ENCODE data around the gene UMAD1.

The UMAD1 gene

DNA sequence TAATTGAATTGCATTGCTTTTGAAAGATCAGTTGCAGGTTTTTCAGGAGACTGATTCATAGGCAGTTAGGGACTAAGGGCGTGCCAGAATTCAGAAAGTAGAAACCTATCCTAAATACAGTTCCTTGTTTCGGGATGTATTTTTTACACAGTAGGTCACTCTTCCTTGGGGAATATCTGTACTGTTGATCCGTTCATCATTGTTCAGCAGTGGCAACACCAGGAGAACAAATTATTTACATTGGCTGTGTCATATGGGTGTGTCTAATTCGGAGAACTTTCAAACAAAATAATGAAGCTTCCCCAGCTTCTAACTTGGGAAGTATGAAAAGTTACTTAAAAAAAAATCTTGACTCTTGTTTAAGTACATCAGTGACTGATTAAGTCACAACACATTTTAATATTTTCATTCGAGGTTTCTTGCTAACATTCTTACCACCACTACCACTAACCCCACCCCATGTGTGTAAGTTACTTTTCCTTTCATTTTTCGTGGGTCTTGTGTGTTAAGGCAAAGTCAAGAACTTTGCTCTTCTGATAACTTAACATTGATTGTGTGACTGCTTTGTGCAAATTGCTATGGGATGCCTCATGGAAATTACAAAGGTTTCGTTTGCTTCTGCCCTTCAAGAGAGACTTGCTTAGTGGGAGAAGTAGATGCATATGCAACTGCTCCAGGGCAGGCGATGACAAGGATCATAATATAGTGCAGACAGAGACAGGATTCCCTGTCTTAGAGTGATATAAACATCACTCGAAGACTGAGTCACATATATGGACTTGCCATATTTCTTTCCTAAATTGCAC, 121.6 kb downstream of the UMAD1 start:
- TF ChIP-seq, protein P1, sequence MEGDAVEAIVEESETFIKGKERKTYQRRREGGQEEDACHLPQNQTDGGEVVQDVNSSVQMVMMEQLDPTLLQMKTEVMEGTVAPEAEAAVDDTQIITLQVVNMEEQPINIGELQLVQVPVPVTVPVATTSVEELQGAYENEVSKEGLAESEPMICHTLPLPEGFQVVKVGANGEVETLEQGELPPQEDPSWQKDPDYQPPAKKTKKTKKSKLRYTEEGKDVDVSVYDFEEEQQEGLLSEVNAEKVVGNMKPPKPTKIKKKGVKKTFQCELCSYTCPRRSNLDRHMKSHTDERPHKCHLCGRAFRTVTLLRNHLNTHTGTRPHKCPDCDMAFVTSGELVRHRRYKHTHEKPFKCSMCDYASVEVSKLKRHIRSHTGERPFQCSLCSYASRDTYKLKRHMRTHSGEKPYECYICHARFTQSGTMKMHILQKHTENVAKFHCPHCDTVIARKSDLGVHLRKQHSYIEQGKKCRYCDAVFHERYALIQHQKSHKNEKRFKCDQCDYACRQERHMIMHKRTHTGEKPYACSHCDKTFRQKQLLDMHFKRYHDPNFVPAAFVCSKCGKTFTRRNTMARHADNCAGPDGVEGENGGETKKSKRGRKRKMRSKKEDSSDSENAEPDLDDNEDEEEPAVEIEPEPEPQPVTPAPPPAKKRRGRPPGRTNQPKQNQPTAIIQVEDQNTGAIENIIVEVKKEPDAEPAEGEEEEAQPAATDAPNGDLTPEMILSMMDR (IDR thresholded peaks at IDR 0.05; ENCODE audit: poor library complexity, severe bottlenecking): no peak
- Histone ChIP-seq H3K36me3 (ENCODE audit: low read depth) (no peaks in the 10 kb centered on the region), H3K9me3 (ENCODE audit: severe bottlenecking) (no peaks in the 10 kb centered on the region), H3K4me3 (ENCODE audit: severe bottlenecking) (peak overlapping the region; percentile 32), H3K27ac (ENCODE audit: poor library complexity, severe bottlenecking) (peak overlapping the region; percentile 53), H3K27me3 (ENCODE audit: insufficient read depth, poor library complexity, severe bottlenecking) (no peaks in the 10 kb centered on the region), H3K4me1 (ENCODE audit: insufficient read depth, poor library complexity, severe bottlenecking) (peaks cover 40% of the 10 kb centered on the region)
- ATAC-seq (ENCODE audit: low read depth) (peak; percentile 81), DNase-seq (ENCODE audit: low spot score) (no peak)

DNA sequence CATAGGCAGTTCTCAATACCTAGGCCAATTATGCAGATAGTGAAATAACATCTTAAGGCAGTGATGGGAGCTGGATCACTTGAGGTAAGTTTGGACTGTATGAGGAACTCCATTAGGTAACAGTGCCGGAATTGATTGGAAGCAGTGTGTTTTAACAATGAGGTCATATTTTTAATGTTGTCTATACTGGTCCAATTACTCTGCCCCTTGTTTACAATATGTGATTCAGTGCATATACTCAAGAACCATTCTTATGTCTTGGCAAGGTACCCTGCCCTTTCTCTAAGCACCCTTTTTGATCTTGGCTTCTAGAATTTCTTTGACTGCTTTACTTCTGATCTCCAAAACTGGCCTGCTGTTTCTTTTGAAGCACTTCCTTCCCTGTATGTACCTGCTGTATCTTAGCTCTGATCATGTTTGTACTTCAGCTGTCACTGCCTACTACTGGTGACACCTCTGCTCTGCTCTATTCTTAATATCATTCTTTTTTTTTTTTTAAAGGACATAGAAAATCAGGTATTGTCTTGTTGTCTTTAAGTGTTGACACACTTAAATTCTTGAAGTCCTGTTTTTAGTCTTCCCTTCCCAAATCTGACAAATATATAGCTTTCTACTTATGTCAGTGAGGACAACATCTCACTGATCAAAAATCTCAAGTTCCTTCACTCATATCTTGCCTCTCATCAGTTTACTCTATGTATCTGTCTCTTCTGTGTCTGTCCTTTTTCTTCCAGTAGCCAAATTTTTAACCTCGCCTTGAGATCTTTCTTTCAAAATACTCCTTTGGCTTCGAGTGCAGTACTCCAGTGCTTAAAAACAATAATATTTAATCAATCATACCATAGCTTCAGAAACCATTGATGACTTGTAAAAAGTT, 124.2 kb downstream of the UMAD1 start:
- Histone ChIP-seq H3K4me1 (ENCODE audit: insufficient read depth, poor library complexity, severe bottlenecking) (peaks cover 40% of the 10 kb centered on the region), H3K27me3 (ENCODE audit: insufficient read depth, poor library complexity, severe bottlenecking) (no peaks in the 10 kb centered on the region), H3K27ac (ENCODE audit: poor library complexity, severe bottlenecking) (peak overlapping the region; percentile 53), H3K36me3 (ENCODE audit: low read depth) (no peaks in the 10 kb centered on the region), H3K9me3 (ENCODE audit: severe bottlenecking) (no peaks in the 10 kb centered on the region), H3K4me3 (ENCODE audit: severe bottlenecking) (no peak overlapping the region)
- TF ChIP-seq, protein P1 (IDR thresholded peaks at IDR 0.05; ENCODE audit: poor library complexity, severe bottlenecking): peak; percentile 17
- DNase-seq (ENCODE audit: low spot score) (no peak), ATAC-seq (ENCODE audit: low read depth) (peak; percentile 26; the same call in 1 of the 3 replicates)

DNA sequence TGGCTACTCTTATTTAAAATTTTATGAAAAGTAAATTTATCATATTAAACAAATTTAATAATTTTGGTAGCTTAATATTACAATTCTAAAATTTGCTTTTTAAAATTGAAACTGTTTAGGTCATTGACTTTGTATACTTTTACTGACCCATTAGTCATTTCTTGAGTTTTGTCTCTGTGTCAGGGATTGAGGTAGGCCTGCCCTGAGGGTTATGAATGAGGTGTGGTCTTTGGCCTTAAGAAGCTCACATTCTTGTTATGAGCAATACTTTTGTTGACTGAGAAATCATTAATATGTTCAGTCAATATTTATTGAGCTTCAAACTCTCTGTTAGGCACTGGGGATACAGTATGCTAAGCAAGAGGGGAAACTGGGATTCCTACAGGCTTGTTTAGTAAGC, 124.9 kb downstream of the UMAD1 start:
- Histone ChIP-seq H3K27me3 (ENCODE audit: insufficient read depth, poor library complexity, severe bottlenecking) (no peaks in the 10 kb centered on the region), H3K4me3 (ENCODE audit: severe bottlenecking) (no peak overlapping the region), H3K4me1 (ENCODE audit: insufficient read depth, poor library complexity, severe bottlenecking) (peaks cover 40% of the 10 kb centered on the region), H3K9me3 (ENCODE audit: severe bottlenecking) (no peaks in the 10 kb centered on the region), H3K36me3 (ENCODE audit: low read depth) (no peaks in the 10 kb centered on the region), H3K27ac (ENCODE audit: poor library complexity, severe bottlenecking) (peak overlapping the region; percentile 53)
- DNase-seq (ENCODE audit: low spot score): no peak
- ATAC-seq (ENCODE audit: low read depth): peak; percentile 77
- TF ChIP-seq, protein P1 (IDR thresholded peaks at IDR 0.05; ENCODE audit: poor library complexity, severe bottlenecking): no peak

DNA sequence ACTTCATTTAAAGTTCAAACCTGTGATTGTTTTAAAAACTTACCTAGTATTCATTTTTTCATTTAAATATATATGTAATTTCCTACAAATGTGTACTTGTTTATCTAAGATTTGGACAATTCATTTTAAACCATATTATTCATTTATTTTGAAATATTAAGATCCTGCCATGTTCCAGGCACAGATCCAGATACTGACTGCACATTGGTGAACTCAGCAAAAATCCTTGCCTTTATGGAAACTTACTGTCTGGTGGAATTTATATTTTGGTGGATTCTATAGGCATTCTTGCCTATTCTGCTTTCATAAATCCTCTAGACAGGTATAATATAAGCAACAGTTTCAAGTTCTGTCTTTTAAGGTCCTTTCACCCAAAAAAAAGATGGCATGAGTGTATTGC, 126.1 kb downstream of the UMAD1 start:
- no peak overlapping the region for H3K27ac ChIP-seq (ENCODE audit: poor library complexity, severe bottlenecking)
- TF ChIP-seq, protein P1 (IDR thresholded peaks at IDR 0.05; ENCODE audit: poor library complexity, severe bottlenecking): no peak
- ATAC-seq (ENCODE audit: low read depth): no peak

More for the DNA sequence above, 126.1 kb downstream of the UMAD1 start:
- H3K4me3 ChIP-seq (ENCODE audit: severe bottlenecking): no peak overlapping the region
- H3K4me1 ChIP-seq (ENCODE audit: insufficient read depth, poor library complexity, severe bottlenecking): peaks cover 42% of the 10 kb centered on the region
- DNase-seq (ENCODE audit: low spot score): no peak
- no peaks in the 10 kb centered on the region for H3K27me3 ChIP-seq (ENCODE audit: insufficient read depth, poor library complexity, severe bottlenecking)
- no peaks in the 10 kb centered on the region for H3K36me3 ChIP-seq (ENCODE audit: low read depth)
- no peaks in the 10 kb centered on the region for H3K9me3 ChIP-seq (ENCODE audit: severe bottlenecking)
